ENCODE measurements around the gene MED29. TPM values are rescaled to one million over a fixed set of nuclear protein-coding genes. Genes with fewer than 3 reads are reported as not detected.

The MED29 gene
- total RNA-seq, 1 donor, result 19.9 TPM

GRCh38 chr19:39412100-39412866 lies 21.1 kb downstream of the MED29 start, which contains the start of gene PLEKHG2:
Gene PLEKHG2, plus strand, starts transcription at chr19:39412669. Its CDS starts 1,418 bp downstream, at chr19:39414087.
- H3K4me3 ChIP-seq (ENCODE audit: insufficient read depth, low read length), result peak within 1 kb of the TSS; percentile 83
- no peaks in the 10 kb centered on the region for H3K27me3 ChIP-seq (ENCODE audit: insufficient read depth, low read length)
- peak; percentile 99 for DNase-seq (ENCODE audit: insufficient read length, low spot score, missing footprints)
- H3K4me2 ChIP-seq (ENCODE audit: insufficient read depth, low read length), result peak within 1 kb of the TSS; percentile 96
- H3K4me1 ChIP-seq (ENCODE audit: insufficient read depth, low read length), result peaks cover 29% of the 10 kb centered on the region
- H4K20me1 ChIP-seq (ENCODE audit: insufficient read depth, low read length), result peaks cover 41% of the 10 kb centered on the region
- H2AFZ ChIP-seq (ENCODE audit: low read length), result peak within 1 kb of the TSS; percentile 74
- TF ChIP-seq, protein P1, sequence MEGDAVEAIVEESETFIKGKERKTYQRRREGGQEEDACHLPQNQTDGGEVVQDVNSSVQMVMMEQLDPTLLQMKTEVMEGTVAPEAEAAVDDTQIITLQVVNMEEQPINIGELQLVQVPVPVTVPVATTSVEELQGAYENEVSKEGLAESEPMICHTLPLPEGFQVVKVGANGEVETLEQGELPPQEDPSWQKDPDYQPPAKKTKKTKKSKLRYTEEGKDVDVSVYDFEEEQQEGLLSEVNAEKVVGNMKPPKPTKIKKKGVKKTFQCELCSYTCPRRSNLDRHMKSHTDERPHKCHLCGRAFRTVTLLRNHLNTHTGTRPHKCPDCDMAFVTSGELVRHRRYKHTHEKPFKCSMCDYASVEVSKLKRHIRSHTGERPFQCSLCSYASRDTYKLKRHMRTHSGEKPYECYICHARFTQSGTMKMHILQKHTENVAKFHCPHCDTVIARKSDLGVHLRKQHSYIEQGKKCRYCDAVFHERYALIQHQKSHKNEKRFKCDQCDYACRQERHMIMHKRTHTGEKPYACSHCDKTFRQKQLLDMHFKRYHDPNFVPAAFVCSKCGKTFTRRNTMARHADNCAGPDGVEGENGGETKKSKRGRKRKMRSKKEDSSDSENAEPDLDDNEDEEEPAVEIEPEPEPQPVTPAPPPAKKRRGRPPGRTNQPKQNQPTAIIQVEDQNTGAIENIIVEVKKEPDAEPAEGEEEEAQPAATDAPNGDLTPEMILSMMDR (IDR thresholded peaks at IDR 0.05; ENCODE audit: extremely low read depth, low read depth, low read length), result peak; percentile 70
- H3K36me3 ChIP-seq (ENCODE audit: insufficient read depth, low read length), result peaks cover 23% of the 10 kb centered on the region
- no peaks in the 10 kb centered on the region for H3K9me3 ChIP-seq (ENCODE audit: low read depth, low read length)
- H3K27ac ChIP-seq (ENCODE audit: low read depth, low read length), result peak within 1 kb of the TSS; percentile 84
- peaks cover 60% of the 10 kb centered on the region for H3K79me2 ChIP-seq (ENCODE audit: insufficient read depth, low read length)

GRCh38 chr19:39412867-39413271 lies 21.7 kb downstream of the MED29 start:
- H4K20me1 ChIP-seq (ENCODE audit: insufficient read depth, low read length), result peaks cover 35% of the 10 kb centered on the region
- peak overlapping the region; percentile 84 for H3K27ac ChIP-seq (ENCODE audit: low read depth, low read length)
- DNase-seq (ENCODE audit: insufficient read length, low spot score, missing footprints), result no peak
- TF ChIP-seq, protein P1 (IDR thresholded peaks at IDR 0.05; ENCODE audit: extremely low read depth, low read depth, low read length), result no peak
- H3K9me3 ChIP-seq (ENCODE audit: low read depth, low read length), result no peaks in the 10 kb centered on the region
- peak overlapping the region; percentile 83 for H3K4me3 ChIP-seq (ENCODE audit: insufficient read depth, low read length)
- peaks cover 56% of the 10 kb centered on the region for H3K79me2 ChIP-seq (ENCODE audit: insufficient read depth, low read length)
- H3K27me3 ChIP-seq (ENCODE audit: insufficient read depth, low read length), result no peaks in the 10 kb centered on the region
- peak overlapping the region; percentile 92 for H3K4me2 ChIP-seq (ENCODE audit: insufficient read depth, low read length)
- H3K36me3 ChIP-seq (ENCODE audit: insufficient read depth, low read length), result peaks cover 24% of the 10 kb centered on the region
- peak overlapping the region; percentile 74 for H2AFZ ChIP-seq (ENCODE audit: low read length)
- H3K4me1 ChIP-seq (ENCODE audit: insufficient read depth, low read length), result peaks cover 29% of the 10 kb centered on the region

DNA sequence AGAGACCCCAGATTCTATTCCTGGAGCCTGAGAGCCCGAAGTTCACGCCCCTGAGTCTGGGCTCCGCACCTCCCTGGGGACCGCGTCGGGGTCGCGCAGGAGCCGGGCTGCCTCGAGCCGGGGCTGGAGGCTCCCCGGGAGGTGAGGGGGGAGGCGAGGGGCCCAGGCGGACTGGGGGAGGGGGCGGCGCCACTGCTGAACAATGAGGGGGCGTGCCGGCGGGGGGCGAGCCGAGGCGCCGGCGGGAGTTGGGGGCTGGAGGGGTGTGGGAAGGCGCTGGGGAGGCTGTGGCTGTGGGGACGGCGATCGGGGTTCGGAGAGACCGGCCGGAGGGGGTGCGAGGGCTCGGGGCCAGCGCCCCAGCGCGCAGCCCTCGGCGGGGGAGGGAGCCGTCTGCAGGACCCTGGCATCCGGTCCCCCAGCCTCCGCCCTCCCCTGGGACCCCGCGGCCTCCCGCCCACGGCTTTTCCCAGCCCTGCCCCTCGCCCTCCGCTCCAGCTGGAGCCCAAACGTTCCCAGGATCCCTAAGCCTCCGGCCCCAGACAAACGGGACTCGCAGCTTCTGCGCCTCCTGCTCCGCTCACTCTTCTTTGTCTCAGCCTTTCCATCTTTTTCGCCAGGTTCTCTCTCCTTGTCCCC lies 22.2 kb downstream of the MED29 start:
- peaks cover 19% of the 10 kb centered on the region for H3K36me3 ChIP-seq (ENCODE audit: insufficient read depth, low read length)
- H3K4me3 ChIP-seq (ENCODE audit: insufficient read depth, low read length), result peak overlapping the region; percentile 83
- no peaks in the 10 kb centered on the region for H3K27me3 ChIP-seq (ENCODE audit: insufficient read depth, low read length)
- peaks cover 29% of the 10 kb centered on the region for H3K4me1 ChIP-seq (ENCODE audit: insufficient read depth, low read length)
- H3K4me2 ChIP-seq (ENCODE audit: insufficient read depth, low read length), result peak overlapping the region; percentile 92
- TF ChIP-seq, protein P1 (IDR thresholded peaks at IDR 0.05; ENCODE audit: extremely low read depth, low read depth, low read length), result no peak
- peaks cover 30% of the 10 kb centered on the region for H4K20me1 ChIP-seq (ENCODE audit: insufficient read depth, low read length)
- peak overlapping the region; percentile 74 for H2AFZ ChIP-seq (ENCODE audit: low read length)
- H3K79me2 ChIP-seq (ENCODE audit: insufficient read depth, low read length), result peaks cover 51% of the 10 kb centered on the region
- DNase-seq (ENCODE audit: insufficient read length, low spot score, missing footprints), result peak; percentile 97
- peak overlapping the region; percentile 84 for H3K27ac ChIP-seq (ENCODE audit: low read depth, low read length)
- H3K9me3 ChIP-seq (ENCODE audit: low read depth, low read length), result no peaks in the 10 kb centered on the region

Measured in osteoblast (primary cell).